ENCODE results near the gene GLIS2.

DNA sequence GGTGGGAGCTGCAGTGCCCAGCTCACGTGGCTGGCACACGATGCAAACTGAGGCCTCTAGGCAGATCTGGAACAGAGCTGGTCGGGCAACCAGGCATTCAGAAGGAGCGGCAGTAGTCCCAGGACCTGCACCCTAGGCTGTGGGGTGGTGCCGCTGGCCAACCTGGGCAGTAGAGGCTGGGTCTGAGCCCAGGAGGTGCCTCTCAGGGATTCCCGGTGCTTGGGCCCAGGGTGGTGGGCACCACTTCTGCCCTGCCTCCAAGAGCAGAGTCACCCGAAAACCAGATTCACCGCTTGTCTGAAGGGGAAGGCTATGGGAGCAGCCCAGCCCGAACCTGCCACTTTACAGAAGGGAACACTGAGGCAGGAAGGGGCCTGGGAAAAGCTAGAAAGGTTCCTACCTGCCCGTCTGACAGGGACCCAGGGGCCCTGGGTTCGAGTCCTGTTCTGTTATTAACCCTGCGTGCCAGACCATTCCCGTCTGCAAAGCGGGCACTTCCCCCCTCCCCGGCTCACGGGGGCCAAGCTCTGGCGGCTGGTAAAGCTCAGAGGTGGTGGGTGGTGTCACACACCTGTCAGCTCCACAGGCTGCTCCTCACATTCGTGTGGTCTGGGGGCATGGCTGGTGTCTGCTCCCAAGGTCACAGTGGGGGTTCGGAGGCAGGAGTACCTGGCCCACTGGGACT lies 16.9 kb downstream of the GLIS2 start:
- TF ChIP-seq, protein P1, sequence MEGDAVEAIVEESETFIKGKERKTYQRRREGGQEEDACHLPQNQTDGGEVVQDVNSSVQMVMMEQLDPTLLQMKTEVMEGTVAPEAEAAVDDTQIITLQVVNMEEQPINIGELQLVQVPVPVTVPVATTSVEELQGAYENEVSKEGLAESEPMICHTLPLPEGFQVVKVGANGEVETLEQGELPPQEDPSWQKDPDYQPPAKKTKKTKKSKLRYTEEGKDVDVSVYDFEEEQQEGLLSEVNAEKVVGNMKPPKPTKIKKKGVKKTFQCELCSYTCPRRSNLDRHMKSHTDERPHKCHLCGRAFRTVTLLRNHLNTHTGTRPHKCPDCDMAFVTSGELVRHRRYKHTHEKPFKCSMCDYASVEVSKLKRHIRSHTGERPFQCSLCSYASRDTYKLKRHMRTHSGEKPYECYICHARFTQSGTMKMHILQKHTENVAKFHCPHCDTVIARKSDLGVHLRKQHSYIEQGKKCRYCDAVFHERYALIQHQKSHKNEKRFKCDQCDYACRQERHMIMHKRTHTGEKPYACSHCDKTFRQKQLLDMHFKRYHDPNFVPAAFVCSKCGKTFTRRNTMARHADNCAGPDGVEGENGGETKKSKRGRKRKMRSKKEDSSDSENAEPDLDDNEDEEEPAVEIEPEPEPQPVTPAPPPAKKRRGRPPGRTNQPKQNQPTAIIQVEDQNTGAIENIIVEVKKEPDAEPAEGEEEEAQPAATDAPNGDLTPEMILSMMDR (IDR thresholded peaks at IDR 0.05 in 2 of 3, conservative IDR thresholded peaks at IDR 0.05 in 1 of 3; ENCODE audit: borderline replicate concordance in 1 of 3, insufficient read depth in 1 of 3, low read depth in 2 of 3, low read length in 2 of 3) = no peak
- no peak for TF ChIP-seq SP1 (IDR thresholded peaks at IDR 0.05; ENCODE audit: low read depth)
- no peak for TF ChIP-seq EZH2phosphoT487 (IDR thresholded peaks at IDR 0.05; ENCODE audit: borderline replicate concordance)
- TF ChIP-seq, protein P2, sequence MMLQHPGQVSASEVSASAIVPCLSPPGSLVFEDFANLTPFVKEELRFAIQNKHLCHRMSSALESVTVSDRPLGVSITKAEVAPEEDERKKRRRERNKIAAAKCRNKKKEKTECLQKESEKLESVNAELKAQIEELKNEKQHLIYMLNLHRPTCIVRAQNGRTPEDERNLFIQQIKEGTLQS (IDR thresholded peaks at IDR 0.05) = no peak
- TF ChIP-seq POLR2AphosphoS5 (IDR thresholded peaks at IDR 0.05; ENCODE audit: low read depth, low read length) = no peak
- TF ChIP-seq, protein P3, sequence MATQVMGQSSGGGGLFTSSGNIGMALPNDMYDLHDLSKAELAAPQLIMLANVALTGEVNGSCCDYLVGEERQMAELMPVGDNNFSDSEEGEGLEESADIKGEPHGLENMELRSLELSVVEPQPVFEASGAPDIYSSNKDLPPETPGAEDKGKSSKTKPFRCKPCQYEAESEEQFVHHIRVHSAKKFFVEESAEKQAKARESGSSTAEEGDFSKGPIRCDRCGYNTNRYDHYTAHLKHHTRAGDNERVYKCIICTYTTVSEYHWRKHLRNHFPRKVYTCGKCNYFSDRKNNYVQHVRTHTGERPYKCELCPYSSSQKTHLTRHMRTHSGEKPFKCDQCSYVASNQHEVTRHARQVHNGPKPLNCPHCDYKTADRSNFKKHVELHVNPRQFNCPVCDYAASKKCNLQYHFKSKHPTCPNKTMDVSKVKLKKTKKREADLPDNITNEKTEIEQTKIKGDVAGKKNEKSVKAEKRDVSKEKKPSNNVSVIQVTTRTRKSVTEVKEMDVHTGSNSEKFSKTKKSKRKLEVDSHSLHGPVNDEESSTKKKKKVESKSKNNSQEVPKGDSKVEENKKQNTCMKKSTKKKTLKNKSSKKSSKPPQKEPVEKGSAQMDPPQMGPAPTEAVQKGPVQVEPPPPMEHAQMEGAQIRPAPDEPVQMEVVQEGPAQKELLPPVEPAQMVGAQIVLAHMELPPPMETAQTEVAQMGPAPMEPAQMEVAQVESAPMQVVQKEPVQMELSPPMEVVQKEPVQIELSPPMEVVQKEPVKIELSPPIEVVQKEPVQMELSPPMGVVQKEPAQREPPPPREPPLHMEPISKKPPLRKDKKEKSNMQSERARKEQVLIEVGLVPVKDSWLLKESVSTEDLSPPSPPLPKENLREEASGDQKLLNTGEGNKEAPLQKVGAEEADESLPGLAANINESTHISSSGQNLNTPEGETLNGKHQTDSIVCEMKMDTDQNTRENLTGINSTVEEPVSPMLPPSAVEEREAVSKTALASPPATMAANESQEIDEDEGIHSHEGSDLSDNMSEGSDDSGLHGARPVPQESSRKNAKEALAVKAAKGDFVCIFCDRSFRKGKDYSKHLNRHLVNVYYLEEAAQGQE (IDR thresholded peaks at IDR 0.05; ENCODE audit: low read depth) = no peak
